ENCODE data around the gene EMX1.

The EMX1 gene

DNA sequence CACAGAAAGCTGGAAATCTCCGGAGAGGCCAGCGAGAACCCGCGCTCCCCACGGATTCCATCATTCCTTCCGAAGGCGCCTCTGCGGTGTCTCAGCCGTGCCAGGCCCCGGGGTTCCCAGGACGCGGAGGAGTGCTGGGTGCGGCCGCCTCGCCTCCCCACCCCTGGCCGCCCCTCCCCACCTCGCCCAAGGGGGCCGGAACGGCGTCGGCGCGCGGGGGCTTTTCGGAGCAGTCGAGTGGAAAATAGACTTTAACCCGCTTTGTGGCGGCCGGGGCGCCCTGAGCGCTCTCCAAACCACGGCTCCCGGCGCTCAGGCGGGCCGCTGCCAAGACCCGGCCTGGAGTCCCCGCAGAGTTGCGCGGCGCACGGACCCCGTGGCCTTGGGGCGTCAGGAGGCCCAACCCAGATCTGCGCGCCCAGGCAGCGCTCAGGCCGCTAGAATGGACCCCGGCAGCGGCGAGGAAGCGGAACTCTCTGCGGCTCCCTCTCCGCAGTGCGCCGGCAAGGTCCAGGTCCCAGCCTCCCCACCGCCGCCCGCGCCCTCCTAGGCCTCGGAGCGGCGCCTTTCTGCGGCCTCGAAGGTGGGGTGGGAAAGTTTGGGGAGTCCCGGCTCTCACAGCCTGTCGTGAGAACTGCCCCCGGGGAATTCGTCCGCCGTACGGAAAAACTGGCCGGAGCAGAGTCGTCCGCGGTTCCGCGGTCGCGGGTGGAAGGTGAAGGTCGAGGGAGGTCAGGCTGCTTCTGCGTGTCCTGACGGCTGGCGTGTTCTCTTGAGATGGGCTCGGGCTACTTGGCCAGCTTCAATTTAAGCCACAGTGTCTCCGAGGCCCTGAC lies 1.2 kb upstream of the EMX1 start:
- no peak overlapping the region for H3K27ac ChIP-seq (ENCODE audit: extremely low read depth, low read depth, low read length)
- no peaks in the 10 kb centered on the region for H3K36me3 ChIP-seq (ENCODE audit: control insufficient read depth in 2 of 2, insufficient read depth in 1 of 2, low read length in 2 of 2)
- H3K4me1 ChIP-seq (ENCODE audit: control insufficient read depth, insufficient read depth, low read length): no peaks in the 10 kb centered on the region
- peak overlapping the region; percentile 25 for H3K4me3 ChIP-seq (ENCODE audit: low read depth, low read length)
- no peaks in the 10 kb centered on the region for H3K9me3 ChIP-seq (ENCODE audit: control insufficient read depth, insufficient read depth, low read depth, low read length)
- POLR2A ChIA-PET: no interaction called here
- CTCF ChIA-PET: interaction anchor here (0.7 to 3.4 kb wide), 6 partner anchors 18 to 57 kb away, joined by 3 to 20 read pairs (median 4); partner anchors contain the start of gene SPR
- TF ChIP-seq, protein P1, sequence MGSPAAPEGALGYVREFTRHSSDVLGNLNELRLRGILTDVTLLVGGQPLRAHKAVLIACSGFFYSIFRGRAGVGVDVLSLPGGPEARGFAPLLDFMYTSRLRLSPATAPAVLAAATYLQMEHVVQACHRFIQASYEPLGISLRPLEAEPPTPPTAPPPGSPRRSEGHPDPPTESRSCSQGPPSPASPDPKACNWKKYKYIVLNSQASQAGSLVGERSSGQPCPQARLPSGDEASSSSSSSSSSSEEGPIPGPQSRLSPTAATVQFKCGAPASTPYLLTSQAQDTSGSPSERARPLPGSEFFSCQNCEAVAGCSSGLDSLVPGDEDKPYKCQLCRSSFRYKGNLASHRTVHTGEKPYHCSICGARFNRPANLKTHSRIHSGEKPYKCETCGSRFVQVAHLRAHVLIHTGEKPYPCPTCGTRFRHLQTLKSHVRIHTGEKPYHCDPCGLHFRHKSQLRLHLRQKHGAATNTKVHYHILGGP (tag by site-specific recombination; IDR thresholded peaks at IDR 0.05): no peak
- TF ChIP-seq ZNF561 (tag by site-specific recombination; IDR thresholded peaks at IDR 0.05; ENCODE audit: borderline replicate concordance) (peak; percentile 51; the same call in 1 of the 2 replicates), ZNF335 (tag by site-specific recombination; conservative IDR thresholded peaks at IDR 0.05) (peak; percentile 78), ZNF366 (tag by site-specific recombination; conservative IDR thresholded peaks at IDR 0.05) (peak; percentile 65), SP3 (tag by site-specific recombination; IDR thresholded peaks at IDR 0.05) (peak; percentile 68), ZNF664 (tag by site-specific recombination; IDR thresholded peaks at IDR 0.05) (no peak), OSR2 (tag by site-specific recombination; IDR thresholded peaks at IDR 0.05) (0 out of 2 replicates have a peak, but pooled peaks have one; percentile 27), ZNF76 (tag by site-specific recombination; IDR thresholded peaks at IDR 0.05; ENCODE audit: borderline replicate concordance, low read depth) (peak; percentile 49; the same call in 1 of the 2 replicates), ZNF2 (tag by site-specific recombination; IDR thresholded peaks at IDR 0.05) (0 out of 2 replicates have a peak, but pooled peaks have one; percentile 19), ZBTB17 (tag by site-specific recombination; IDR thresholded peaks at IDR 0.05) (peak; percentile 59; the same call in 1 of the 2 replicates), GLI2 (tag by site-specific recombination; IDR thresholded peaks at IDR 0.05; ENCODE audit: borderline replicate concordance, low read depth) (no peak), ZXDB (tag by site-specific recombination; IDR thresholded peaks at IDR 0.05) (peak; percentile 47; the same call in 1 of the 2 replicates), ZNF514 (tag by site-specific recombination; IDR thresholded peaks at IDR 0.05) (no peak), ZNF24 (tag by site-specific recombination; IDR thresholded peaks at IDR 0.05) (0 out of 2 replicates have a peak, but pooled peaks have one; percentile 15), KLF1 (tag by site-specific recombination; IDR thresholded peaks at IDR 0.05) (peak; percentile 83), ZNF423 (tag by site-specific recombination; IDR thresholded peaks at IDR 0.05) (0 out of 2 replicates have a peak, but pooled peaks have one; percentile 30), KLF8 (tag by site-specific recombination; IDR thresholded peaks at IDR 0.05) (peak; percentile 84), ZFP3 (tag by site-specific recombination; IDR thresholded peaks at IDR 0.05; ENCODE audit: low read depth) (no peak), ZNF404 (tag by site-specific recombination; IDR thresholded peaks at IDR 0.05) (no peak), SP7 (tag by site-specific recombination; IDR thresholded peaks at IDR 0.05) (0 out of 2 replicates have a peak, but pooled peaks have one; percentile 47), ZIC2 (tag by site-specific recombination; IDR thresholded peaks at IDR 0.05) (peak; percentile 56; the same call in 1 of the 2 replicates), ZNF155 (tag by site-specific recombination; IDR thresholded peaks at IDR 0.05) (no peak), GLIS1 (tag by site-specific recombination; IDR thresholded peaks at IDR 0.05) (peak; percentile 77), ZNF776 (tag by site-specific recombination; IDR thresholded peaks at IDR 0.05; ENCODE audit: borderline replicate concordance) (no peak), SP2 (tag by site-specific recombination; IDR thresholded peaks at IDR 0.05) (peak; percentile 60)
- TF ChIP-seq, protein P2, sequence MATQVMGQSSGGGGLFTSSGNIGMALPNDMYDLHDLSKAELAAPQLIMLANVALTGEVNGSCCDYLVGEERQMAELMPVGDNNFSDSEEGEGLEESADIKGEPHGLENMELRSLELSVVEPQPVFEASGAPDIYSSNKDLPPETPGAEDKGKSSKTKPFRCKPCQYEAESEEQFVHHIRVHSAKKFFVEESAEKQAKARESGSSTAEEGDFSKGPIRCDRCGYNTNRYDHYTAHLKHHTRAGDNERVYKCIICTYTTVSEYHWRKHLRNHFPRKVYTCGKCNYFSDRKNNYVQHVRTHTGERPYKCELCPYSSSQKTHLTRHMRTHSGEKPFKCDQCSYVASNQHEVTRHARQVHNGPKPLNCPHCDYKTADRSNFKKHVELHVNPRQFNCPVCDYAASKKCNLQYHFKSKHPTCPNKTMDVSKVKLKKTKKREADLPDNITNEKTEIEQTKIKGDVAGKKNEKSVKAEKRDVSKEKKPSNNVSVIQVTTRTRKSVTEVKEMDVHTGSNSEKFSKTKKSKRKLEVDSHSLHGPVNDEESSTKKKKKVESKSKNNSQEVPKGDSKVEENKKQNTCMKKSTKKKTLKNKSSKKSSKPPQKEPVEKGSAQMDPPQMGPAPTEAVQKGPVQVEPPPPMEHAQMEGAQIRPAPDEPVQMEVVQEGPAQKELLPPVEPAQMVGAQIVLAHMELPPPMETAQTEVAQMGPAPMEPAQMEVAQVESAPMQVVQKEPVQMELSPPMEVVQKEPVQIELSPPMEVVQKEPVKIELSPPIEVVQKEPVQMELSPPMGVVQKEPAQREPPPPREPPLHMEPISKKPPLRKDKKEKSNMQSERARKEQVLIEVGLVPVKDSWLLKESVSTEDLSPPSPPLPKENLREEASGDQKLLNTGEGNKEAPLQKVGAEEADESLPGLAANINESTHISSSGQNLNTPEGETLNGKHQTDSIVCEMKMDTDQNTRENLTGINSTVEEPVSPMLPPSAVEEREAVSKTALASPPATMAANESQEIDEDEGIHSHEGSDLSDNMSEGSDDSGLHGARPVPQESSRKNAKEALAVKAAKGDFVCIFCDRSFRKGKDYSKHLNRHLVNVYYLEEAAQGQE (tag by site-specific recombination; IDR thresholded peaks at IDR 0.05): peak; percentile 55
- TF ChIP-seq, protein P3, sequence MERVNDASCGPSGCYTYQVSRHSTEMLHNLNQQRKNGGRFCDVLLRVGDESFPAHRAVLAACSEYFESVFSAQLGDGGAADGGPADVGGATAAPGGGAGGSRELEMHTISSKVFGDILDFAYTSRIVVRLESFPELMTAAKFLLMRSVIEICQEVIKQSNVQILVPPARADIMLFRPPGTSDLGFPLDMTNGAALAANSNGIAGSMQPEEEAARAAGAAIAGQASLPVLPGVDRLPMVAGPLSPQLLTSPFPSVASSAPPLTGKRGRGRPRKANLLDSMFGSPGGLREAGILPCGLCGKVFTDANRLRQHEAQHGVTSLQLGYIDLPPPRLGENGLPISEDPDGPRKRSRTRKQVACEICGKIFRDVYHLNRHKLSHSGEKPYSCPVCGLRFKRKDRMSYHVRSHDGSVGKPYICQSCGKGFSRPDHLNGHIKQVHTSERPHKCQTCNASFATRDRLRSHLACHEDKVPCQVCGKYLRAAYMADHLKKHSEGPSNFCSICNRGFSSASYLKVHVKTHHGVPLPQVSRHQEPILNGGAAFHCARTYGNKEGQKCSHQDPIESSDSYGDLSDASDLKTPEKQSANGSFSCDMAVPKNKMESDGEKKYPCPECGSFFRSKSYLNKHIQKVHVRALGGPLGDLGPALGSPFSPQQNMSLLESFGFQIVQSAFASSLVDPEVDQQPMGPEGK (tag by site-specific recombination; IDR thresholded peaks at IDR 0.05): peak; percentile 69; the same call in 1 of the 2 replicates
- TF ChIP-seq, protein P4, sequence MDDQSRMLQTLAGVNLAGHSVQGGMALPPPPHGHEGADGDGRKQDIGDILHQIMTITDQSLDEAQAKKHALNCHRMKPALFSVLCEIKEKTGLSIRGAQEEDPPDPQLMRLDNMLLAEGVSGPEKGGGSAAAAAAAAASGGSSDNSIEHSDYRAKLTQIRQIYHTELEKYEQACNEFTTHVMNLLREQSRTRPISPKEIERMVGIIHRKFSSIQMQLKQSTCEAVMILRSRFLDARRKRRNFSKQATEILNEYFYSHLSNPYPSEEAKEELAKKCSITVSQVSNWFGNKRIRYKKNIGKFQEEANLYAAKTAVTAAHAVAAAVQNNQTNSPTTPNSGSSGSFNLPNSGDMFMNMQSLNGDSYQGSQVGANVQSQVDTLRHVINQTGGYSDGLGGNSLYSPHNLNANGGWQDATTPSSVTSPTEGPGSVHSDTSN (CRISPR knock-in tag; IDR thresholded peaks at IDR 0.05): 0 out of 2 replicates have a peak, but pooled peaks have one; percentile 30
- TF ChIP-seq, protein P5, sequence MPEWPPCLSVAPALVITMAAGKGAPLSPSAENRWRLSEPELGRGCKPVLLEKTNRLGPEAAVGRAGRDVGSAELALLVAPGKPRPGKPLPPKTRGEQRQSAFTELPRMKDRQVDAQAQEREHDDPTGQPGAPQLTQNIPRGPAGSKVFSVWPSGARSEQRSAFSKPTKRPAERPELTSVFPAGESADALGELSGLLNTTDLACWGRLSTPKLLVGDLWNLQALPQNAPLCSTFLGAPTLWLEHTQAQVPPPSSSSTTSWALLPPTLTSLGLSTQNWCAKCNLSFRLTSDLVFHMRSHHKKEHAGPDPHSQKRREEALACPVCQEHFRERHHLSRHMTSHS (tag by site-specific recombination; IDR thresholded peaks at IDR 0.05): no peak

All from HEK293 (cell line).